Measurements from ENCODE around the gene WFDC2. TPM values are rescaled to one million over a fixed set of nuclear protein-coding genes. Genes with fewer than 3 reads are reported as not detected.

The WFDC2 gene
- total RNA-seq, 1 donor from 2014 or later, result 32.5 TPM

DNA sequence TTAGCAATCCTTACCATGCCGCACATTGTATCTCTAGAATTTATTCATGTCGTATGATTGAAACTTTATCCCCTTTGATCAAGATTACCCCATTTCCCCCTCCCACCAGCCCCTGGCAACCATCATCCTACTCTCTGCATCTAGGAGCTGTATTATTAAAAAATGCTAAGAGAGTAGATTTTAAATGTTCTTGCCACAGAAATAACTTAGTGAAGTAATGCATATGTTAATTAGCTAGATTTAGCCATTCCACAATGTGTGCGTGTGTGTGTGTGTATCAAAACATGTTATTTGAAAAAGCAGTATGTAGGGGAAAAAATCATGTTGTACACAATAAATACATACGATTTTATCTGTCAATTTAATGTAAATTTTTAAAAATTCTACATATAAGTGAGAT is 57.7 kb downstream of the WFDC2 start:
- no peaks in the 10 kb centered on the region for H3K4me1 ChIP-seq
- DNase-seq (ENCODE audit: low spot score in 2 of 2), result no peak
- no peaks in the 10 kb centered on the region for H3K9me3 ChIP-seq
- H3K27ac ChIP-seq, result no peak overlapping the region
- H3K27me3 ChIP-seq, result no peaks in the 10 kb centered on the region
- TF ChIP-seq, protein P1, sequence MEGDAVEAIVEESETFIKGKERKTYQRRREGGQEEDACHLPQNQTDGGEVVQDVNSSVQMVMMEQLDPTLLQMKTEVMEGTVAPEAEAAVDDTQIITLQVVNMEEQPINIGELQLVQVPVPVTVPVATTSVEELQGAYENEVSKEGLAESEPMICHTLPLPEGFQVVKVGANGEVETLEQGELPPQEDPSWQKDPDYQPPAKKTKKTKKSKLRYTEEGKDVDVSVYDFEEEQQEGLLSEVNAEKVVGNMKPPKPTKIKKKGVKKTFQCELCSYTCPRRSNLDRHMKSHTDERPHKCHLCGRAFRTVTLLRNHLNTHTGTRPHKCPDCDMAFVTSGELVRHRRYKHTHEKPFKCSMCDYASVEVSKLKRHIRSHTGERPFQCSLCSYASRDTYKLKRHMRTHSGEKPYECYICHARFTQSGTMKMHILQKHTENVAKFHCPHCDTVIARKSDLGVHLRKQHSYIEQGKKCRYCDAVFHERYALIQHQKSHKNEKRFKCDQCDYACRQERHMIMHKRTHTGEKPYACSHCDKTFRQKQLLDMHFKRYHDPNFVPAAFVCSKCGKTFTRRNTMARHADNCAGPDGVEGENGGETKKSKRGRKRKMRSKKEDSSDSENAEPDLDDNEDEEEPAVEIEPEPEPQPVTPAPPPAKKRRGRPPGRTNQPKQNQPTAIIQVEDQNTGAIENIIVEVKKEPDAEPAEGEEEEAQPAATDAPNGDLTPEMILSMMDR (IDR thresholded peaks at IDR 0.05), result no peak
- H3K4me3 ChIP-seq, result no peak overlapping the region
- intact Hi-C loops (cut with DNase I), result no loop called here
- H3K36me3 ChIP-seq, result no peaks in the 10 kb centered on the region

Other genes with a start within 250 kb of the WFDC2 start
- gene SEMG2, start 248.4 kb upstream of the WFDC2 start, total RNA-seq, result not detected
- 223 TPM for gene SLPI, start 215.2 kb upstream of the WFDC2 start, total RNA-seq
- gene RBPJL, start 162.9 kb upstream of the WFDC2 start, total RNA-seq, result not detected
- 0.21 TPM for gene MATN4, start 161.5 kb upstream of the WFDC2 start, total RNA-seq
- 63.8 TPM for gene SDC4, start 121.3 kb upstream of the WFDC2 start, total RNA-seq
- 27.4 TPM for gene SYS1, start 106.6 kb upstream of the WFDC2 start, total RNA-seq
- not detected for gene TP53TG5, start 91.4 kb upstream of the WFDC2 start, total RNA-seq
- 100 TPM for gene DBNDD2, start 61.5 kb upstream of the WFDC2 start, total RNA-seq
- gene PIGT, start 53.6 kb upstream of the WFDC2 start, total RNA-seq, result 142 TPM
- gene SPINT3, start 45.9 kb downstream of the WFDC2 start, total RNA-seq, result not detected
- gene WFDC6, start 69.7 kb downstream of the WFDC2 start, total RNA-seq, result not detected
- gene EPPIN, start 77.6 kb downstream of the WFDC2 start, total RNA-seq, result not detected
- gene WFDC8, start 109.5 kb downstream of the WFDC2 start, total RNA-seq, result not detected
- not detected for gene WFDC10A, start 160.0 kb downstream of the WFDC2 start, total RNA-seq
- gene WFDC9, start 161.5 kb downstream of the WFDC2 start, total RNA-seq, result not detected
- gene WFDC11, start 200.5 kb downstream of the WFDC2 start, total RNA-seq, result not detected
- not detected for gene WFDC13, start 232.3 kb downstream of the WFDC2 start, total RNA-seq
- not detected for gene WFDC10B, start 235.3 kb downstream of the WFDC2 start, total RNA-seq